Posterior vena cava (tissue), 2 donors: ENCODE measurements around the gene TMEM63C. TPM values are rescaled to one million over a fixed set of nuclear protein-coding genes. Genes with fewer than 3 reads are reported as not detected.

Experiments used
- DNase-seq: peaks from one replicate; pipeline ENCODE4 v3.0.0-alpha.2; 2020; ENCODE audit warnings: low spot score
- intact Hi-C, 2 donors: fragments of 100-400 bp; cut with DNase I; formaldehyde crosslinking; loops; one replicate each; pipeline versions ENCODE4 v1.14.1 to v1.14.2; 2022 to 2023
- total RNA-seq, 2 donors: library from RNA; stranded (reverse); fragmentation: NEBNext Ultra II Directional; extraction: Animal tissue kit (Norgen Biotek cat#: 25700); gene quantifications; one replicate each; pipeline ENCODE4 v1.2.1, GENCODE V29; 2021
- donor health status: DM: yes; HTN: yes; CAD: no.
- donor health status: DM: yes; HTN: yes; CAD: no.

TMEM63C gene
- total RNA-seq, 2 donors from 2014 or later: not detected

GRCh38 chr14:77240336-77240915, 58.8 kb downstream of the TMEM63C start:
- DNase-seq: no peak
- intact Hi-C loops: no loop called here

- intact Hi-C loops: no loop called here
- DNase-seq: no peak
These were observed 60.4 kb downstream of the TMEM63C start for GRCh38 chr14:77241955-77242354.

- no peak for DNase-seq
- intact Hi-C loops: no loop called here
These were observed 61.2 kb downstream of the TMEM63C start for GRCh38 chr14:77242752-77243151.

- intact Hi-C loops: no loop called here
- DNase-seq: no peak
These were observed 62.3 kb downstream of the TMEM63C start for GRCh38 chr14:77243853-77244252.

GRCh38 chr14:77245820-77246219, 64.2 kb downstream of the TMEM63C start:
- intact Hi-C loops: no loop called here
- no peak for DNase-seq

- intact Hi-C loops: no loop called here
These were observed 65.2 kb downstream of the TMEM63C start for GRCh38 chr14:77246784-77247183.

GRCh38 chr14:77248666-77249065, 67.1 kb downstream of the TMEM63C start:
- intact Hi-C loops: no loop called here

More at GRCh38 chr14:77246784-77247183, 65.2 kb downstream of the TMEM63C start:
- no peak for DNase-seq

GRCh38 chr14:77249286-77249685, 67.7 kb downstream of the TMEM63C start:
- intact Hi-C loops: no loop called here
- DNase-seq: no peak

More at GRCh38 chr14:77248666-77249065, 67.1 kb downstream of the TMEM63C start:
- no peak for DNase-seq

GRCh38 chr14:77250927-77251326, 69.3 kb downstream of the TMEM63C start:
- no peak for DNase-seq
- intact Hi-C loops: no loop called here

- DNase-seq: no peak
These were observed 70.3 kb downstream of the TMEM63C start for GRCh38 chr14:77251870-77252269.

GRCh38 chr14:77253333-77254190, 72.0 kb downstream of the TMEM63C start:
- no peak for DNase-seq
- intact Hi-C loops: no loop called here

More at GRCh38 chr14:77251870-77252269, 70.3 kb downstream of the TMEM63C start:
- intact Hi-C loops: no loop called here

GRCh38 chr14:77256694-77257093, 75.1 kb downstream of the TMEM63C start:
- intact Hi-C loops: no loop called here
- no peak for DNase-seq

GRCh38 chr14:77257700-77258099, 76.1 kb downstream of the TMEM63C start:
- DNase-seq: no peak
- intact Hi-C loops: no loop called here

GRCh38 chr14:77258566-77258965, 77.0 kb downstream of the TMEM63C start:
- intact Hi-C loops: no loop called here
- DNase-seq: no peak

- intact Hi-C loops: no loop called here
- DNase-seq: no peak
These were observed 77.6 kb downstream of the TMEM63C start for GRCh38 chr14:77259025-77259715.

- intact Hi-C loops: no loop called here
- DNase-seq: no peak
These were observed 78.6 kb downstream of the TMEM63C start for GRCh38 chr14:77260199-77260598.

GRCh38 chr14:77260631-77261030, 79.0 kb downstream of the TMEM63C start:
- intact Hi-C loops: no loop called here
- no peak for DNase-seq

- intact Hi-C loops: no loop called here
- no peak for DNase-seq
These were observed 83.0 kb downstream of the TMEM63C start for GRCh38 chr14:77264466-77265186.

- DNase-seq: peak; percentile 43
- intact Hi-C loops: no loop called here
These were observed 83.6 kb downstream of the TMEM63C start for GRCh38 chr14:77265187-77265515.
